Stimulated activated naive CD4-positive, alpha-beta T cell treated with Interleukin-2 at 50 U/mL for 16 hours (primary cell): ENCODE measurements around the gene ACY1.
"Not testable (repeated sequence)": the region's sequence is repeated elsewhere in the genome, so short reads cannot be mapped to it uniquely, and the experiment has no call there.

Experiments used
- DNase-seq: peaks from one replicate; lab custom pipeline; 2025; lab: John Stamatoyannopoulos, UW

The ACY1 gene

DNA sequence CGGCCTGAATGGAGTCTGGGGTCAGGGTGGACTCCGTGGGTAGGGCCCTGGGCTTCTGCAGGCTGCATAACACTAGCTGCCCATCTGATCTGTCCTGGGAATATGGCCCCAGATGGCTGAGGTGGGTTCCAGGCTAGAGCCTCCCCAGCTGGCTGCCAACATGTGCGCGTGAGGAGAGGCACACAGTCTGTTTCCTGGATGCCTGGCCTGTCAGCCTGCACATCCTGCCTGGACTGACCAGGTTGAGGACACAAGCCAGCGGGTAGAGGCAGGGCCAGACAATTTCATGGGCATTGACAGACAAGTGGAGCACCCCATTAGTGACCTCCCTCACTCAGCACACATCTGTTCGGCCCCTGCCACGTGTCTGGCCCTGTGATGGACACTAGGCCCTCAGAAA is 42.1 kb downstream of the ACY1 start:
- no peak for DNase-seq

DNA sequence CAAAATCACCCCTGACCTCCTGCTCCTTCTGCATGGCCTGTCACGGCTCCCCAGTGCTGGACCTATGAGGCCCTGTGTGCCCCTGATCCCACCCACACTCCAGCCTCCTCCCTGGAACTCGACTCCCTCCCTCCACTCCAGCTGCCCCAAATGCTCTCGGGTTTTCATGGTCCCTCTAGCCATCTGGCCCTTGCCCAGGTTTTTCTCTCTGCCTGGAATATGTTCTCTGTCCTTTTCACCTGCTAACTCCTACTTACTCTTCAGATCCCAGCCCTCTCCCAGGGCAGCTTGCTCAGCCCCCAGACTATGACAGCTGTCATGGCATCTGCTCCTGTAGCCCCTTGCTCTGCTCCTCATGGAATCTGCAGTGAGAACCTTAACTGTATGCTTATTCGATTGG is 42.7 kb downstream of the ACY1 start:
- DNase-seq, result no peak

DNA sequence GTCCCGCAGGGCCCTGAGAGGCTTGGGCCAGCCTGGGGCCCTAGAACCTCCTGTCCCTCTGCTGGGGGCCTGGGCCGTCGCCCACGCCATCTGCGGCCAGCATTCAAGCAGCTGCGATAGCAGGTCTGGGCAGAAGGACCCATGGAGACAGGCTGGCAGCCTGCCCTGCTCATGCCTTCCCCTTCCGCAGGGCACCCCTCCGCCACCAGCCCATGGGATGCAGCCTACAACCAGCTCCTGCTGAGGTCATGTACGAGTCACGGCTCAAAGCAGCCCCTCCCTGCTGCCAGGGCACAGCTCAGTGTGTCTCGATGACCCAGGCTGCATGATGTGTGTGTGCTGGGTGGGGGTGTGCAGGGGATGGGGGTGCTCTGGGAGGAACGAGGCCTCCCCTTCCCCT is 45.2 kb downstream of the ACY1 start:
- no peak for DNase-seq

DNA sequence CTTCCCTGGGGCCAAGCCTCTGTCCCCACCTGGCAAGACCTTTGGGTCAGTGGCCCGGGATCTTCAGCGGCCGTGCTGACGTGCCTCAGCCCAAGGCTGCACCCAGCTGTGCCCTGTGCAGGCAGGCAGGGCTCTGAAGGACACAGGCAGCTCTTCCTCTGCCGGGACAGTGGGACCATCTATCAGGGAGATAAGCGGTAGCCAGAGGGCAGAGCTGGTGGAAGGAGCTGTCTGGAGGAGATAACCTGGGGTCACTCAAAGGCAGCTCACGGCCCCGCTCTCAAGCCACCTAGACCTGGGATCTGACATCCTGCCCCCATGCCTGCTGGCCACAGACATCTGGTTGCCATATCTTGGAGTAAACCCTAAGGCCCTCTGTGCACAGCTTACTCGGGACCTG is 45.7 kb downstream of the ACY1 start:
- DNase-seq, result no peak

DNA sequence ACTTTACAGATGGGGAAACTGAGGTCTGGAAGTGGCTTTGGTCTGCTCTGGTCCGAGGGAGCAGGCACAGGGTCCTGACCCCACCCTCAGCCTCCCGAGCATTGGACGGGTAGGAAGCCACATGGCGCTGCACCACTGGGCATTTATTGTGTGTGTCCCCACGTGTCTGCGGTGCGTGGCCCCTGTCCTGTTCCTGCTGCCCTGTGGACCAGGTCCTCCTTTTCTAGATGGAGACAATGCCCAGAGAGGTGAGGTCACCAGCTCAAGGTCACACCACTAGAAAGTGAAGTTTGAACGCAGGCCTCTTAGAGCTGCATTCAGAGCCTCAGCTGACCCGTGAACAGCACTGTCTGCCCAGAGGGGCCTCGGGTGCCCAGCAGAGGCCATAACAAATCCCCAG is 46.2 kb downstream of the ACY1 start:
- DNase-seq, result no peak

DNA sequence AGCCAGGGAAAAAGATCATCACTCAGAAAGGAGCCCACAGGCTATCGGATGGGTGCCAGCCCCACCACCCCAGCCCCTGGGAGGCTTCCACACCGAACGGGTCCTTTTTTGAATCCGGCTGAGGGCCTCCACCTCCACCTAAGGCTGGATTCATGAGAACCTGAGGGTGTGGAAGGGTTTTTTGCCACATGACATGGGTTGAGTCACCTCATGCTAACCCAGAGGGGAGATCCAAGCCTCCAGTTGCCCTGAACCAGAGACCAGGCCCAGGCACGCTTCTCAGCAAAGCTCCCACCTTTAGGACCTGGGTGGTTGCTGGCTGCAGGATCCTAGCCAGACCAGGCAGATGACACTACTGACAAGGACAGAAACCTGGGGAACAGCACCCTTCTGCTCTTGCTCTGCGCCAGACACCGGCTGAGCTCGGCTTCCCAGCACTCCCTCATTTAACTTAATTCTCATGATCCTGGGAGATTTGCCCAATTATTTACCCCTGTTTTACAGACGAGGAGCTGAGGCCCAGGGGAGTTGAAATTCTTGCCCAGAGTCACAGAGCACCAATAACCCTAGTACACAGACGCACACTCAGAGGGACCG is 47.5 kb downstream of the ACY1 start:
- no peak for DNase-seq

DNA sequence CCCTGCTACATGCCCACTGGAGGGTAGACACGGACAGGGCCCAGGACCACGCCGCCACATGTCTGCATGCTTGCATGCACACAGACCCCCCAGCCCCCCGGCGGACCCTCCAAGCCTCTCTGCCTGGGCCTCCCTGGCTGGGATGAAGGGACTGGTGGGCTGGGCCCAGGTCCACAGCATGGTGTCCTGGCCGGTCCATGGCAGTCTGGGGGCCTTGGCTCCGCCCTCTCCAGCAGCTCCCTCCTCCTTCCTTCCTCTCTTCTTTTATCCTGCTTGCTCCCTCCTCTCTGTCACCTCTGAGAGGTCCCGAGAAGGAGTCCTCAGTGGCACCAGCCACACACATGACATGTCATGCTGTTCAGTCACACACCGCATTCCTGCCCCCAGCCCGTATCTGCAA is 48.6 kb downstream of the ACY1 start:
- DNase-seq, result no peak

DNA sequence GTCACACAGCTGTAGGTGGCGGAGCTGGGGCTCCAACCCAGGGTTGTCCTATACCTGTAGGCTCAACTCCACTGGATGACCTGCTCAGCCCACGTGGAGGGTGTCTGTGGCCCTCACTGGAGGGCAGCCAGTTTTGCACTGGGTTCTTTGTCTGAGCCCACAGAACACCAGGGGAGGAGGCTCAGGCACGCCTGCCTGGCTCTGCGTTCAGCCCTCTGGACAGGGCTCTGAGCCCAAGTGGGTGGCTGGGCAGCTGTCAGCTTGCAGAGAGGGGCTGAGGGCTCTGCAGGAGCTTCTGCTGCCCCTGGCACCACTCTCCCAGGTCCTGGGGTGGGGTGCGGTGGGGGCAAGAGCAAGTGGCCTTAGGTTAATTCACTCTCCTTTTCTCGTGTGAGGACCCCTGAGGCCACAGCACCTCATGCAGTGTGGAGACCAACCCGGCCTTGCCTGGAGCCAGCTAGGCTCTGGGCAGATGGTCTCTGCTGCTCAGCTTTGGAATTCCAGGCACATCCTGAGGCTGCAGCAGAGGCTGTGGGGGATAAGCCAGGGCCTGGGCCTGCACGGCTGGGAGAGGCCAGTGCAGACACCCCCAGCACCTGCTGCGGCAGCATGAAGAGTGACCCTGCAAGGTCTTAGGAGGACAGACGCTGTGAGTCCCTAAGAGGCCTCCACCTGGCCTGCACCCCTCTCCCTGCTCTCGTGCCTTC is 49.5 kb downstream of the ACY1 start:
- no peak for DNase-seq

DNA sequence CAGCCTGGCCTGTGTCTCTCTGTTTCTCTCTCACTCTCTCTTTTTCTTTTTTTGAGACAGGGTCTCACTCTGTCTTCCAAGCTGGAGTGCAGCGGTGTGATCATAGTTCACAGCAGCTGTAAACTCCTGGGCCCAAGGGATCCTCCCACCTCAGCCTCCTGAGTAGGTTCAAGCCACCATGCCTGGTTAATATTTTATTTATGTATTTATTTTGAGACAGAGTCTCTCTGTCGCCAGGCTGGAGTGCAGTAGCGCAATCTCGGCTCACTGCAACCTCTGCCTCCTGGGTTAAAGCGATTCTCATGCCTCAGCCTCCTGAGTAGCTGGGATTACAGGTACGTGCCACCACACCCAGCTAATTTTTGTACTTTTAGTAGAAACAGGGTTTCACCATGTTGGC is 50.4 kb downstream of the ACY1 start:
- DNase-seq, result not testable (repeated sequence)

DNA sequence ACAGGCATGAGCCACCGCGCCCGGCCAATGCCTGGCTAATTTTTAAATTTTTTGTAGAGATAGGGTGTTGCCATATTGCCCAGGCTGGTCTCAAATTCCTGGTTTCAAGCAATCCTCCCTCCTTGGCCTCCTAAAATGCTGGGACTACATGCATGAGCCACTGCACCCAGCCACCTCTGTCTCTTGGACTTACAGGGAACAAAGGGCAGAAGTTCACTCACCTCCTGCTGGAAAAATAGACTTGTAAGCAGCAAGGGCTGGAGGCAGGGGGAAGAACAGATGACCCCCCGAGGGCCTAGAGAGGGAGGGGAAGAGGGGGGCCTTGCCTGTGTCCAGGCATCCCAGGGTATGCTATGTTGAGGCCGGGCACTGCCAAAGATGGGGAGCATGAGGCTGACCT is 50.9 kb downstream of the ACY1 start:
- DNase-seq, result no peak

DNA sequence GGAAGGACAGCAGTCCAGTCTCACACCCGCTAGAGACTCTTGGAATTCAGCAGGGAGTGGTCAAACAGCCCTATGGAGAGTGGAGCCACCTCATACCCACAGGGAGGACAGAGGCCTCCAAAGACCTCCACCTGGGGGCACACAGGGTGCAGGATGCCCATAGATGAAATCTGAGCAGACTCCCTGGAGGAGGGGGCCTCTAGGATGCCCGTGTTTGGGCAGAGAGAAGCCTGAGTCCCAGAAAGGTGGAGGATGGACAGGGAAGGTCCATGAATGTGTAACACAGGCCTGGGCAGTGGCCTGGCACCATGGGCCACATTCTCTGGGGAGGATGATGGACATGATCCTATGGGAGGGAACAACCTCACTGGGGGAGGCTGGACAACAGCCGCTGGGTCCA is 51.3 kb downstream of the ACY1 start:
- DNase-seq, result no peak

DNA sequence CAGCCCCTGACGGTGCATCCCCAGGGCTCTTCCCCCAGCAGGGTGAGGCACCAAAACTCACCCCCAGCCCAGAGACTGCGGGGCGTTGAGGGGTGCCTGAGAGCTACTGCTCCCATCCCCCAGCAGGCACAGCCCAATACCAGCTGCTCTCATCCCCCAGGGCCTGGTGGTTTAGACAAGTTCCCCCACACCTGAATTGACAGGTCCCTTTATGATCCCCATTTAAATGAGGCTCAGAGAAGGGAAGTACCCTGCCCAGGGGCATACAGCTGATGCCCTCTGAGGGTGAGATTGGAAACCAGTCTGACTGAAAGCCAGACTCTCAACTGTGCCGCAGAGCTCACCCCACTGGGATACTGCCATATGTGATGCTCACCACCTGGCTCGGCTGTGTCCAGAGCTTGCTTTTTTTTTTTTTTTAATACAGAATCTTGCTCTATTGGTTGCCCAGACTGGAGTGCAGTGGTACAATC is 52.9 kb downstream of the ACY1 start:
- no peak for DNase-seq

DNA sequence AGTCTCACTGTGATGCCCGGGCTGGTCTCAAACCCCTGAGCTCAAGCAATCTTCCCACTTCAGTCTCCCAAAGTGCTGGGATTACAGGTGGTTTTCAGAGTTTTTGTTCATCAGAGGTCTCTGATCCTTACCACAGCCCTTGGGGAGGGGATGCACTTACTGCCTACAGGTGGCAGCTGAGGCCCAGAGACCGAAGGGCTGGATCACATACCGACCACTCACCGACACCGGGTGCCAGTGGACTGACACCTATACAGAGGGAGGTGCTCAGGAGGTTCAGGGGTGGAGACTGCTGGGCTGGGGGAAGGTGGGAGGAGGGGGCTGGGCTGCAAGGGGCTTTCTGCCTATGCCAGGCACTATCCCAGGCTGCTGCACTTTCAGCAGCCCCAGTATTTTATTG is 53.5 kb downstream of the ACY1 start:
- DNase-seq, result no peak

DNA sequence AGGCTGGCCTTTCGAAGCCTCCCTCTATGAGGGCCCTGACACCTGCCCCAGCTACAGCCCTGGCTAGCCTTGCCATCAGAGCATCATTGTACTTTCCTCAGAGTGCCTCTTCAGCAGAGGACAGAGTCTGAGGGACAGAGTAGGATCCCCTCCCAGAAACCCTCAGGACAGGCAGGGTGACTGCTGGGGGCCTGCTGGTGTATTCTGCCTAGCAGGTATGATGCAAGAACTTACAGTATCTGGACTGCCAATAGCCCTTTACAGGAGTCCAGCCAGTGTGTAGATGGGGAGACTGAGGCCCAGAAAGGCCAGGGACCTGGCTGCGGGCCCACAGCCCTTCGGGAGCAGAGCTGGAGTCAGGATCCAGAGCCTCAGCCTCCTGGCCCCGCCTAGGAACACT is 54.0 kb downstream of the ACY1 start:
- no peak for DNase-seq

DNA sequence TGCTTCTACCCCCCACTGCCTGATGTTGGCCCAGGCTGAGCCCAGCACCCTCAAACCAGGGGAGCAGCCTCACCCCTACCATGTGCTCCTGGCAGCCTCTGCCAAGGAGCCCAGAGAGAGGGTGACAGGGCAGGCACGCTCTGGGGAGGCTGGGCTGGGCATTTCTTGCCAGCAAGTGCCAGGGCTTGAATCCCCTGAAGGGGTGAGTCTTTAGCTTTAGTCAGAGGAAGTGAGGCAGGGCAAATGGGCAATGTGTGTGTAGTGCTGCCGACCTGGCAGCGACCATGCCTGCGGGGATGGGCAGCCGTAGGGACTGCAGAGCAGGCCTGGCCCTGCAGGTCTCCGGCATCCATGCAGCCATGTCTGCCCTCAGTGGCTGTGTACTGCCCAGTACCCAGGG is 54.9 kb downstream of the ACY1 start:
- DNase-seq, result no peak
